CD8-positive, alpha-beta memory T cell (primary cell): Measurements from ENCODE around the gene PPP6R2. TPM values are rescaled to one million over a fixed set of nuclear protein-coding genes. Genes with fewer than 3 reads are reported as not detected.

Source experiments
- CTCF ChIA-PET: fragments of 350-600 bp; sonication (Branson Sonifier 250); formaldehyde crosslinking; loops from one replicate; lab custom pipeline; 2021; ENCODE audit warnings: antibody characterized with exemption; lab: Charles Lee
- POLR2A ChIA-PET: fragments of 350-600 bp; sonication (Branson Sonifier 250); formaldehyde crosslinking; loops from one replicate; lab custom pipeline; 2021; ENCODE audit warnings: antibody characterized with exemption; lab: Charles Lee
- DNase-seq, 5 donors: peaks; one replicate each; pipeline versions ENCODE4 v3.0.0 to v3.0.0-alpha.2; 2020 to 2022; ENCODE audit warnings: mixed read lengths in 1 of 5
- H3K27ac ChIP-seq: one replicate; pipeline ENCODE4 v1.7.0; 2013; ENCODE audit warnings: low read depth, mild to moderate bottlenecking, low read length, moderate library complexity
- H3K27me3 ChIP-seq: 2 replicates; pipeline ENCODE4 v1.7.0; 2013; ENCODE audit warnings: low read length, mild to moderate bottlenecking; ENCODE audit not compliant: insufficient read depth, poor library complexity, severe bottlenecking
- H3K36me3 ChIP-seq: 2 replicates; pipeline ENCODE4 v1.7.0; 2013; ENCODE audit warnings: mild to moderate bottlenecking, low read length, moderate library complexity; ENCODE audit not compliant: insufficient read depth
- H3K4me1 ChIP-seq: 2 replicates; pipeline ENCODE4 v1.7.0; 2013; ENCODE audit warnings: mild to moderate bottlenecking, low read length, moderate library complexity; ENCODE audit not compliant: insufficient read depth
- H3K4me3 ChIP-seq: 2 replicates; pipeline ENCODE4 v1.7.0; 2013; ENCODE audit warnings: mild to moderate bottlenecking, low read length
- H3K9me3 ChIP-seq: 2 replicates; pipeline ENCODE4 v1.7.0; 2013; ENCODE audit warnings: mild to moderate bottlenecking, low read length
- H3K27ac Mint-ChIP-seq, 8 donors: one replicate each; pipeline ENCODE4 v1.8.0; 2020 to 2021; ENCODE audit warnings: mixed read lengths in 8 of 8, mild to moderate bottlenecking in 6 of 8, inconsistent platforms in 3 of 8, moderate library complexity in 3 of 8
- H3K27me3 Mint-ChIP-seq, 2 donors: one replicate each; pipeline ENCODE4 v1.8.0; 2020 to 2021; ENCODE audit warnings: mixed read lengths in 2 of 2, mild to moderate bottlenecking in 1 of 2, moderate library complexity in 1 of 2
- H3K36me3 Mint-ChIP-seq, 3 donors: one replicate each; pipeline ENCODE4 v1.8.0; 2020 to 2021; ENCODE audit warnings: mixed read lengths in 3 of 3, inconsistent platforms in 1 of 3, mild to moderate bottlenecking in 1 of 3
- H3K4me1 Mint-ChIP-seq, 3 donors: one replicate each; pipeline ENCODE4 v1.8.0; 2020 to 2021; ENCODE audit warnings: mixed read lengths in 3 of 3, inconsistent platforms in 1 of 3, mild to moderate bottlenecking in 1 of 3
- H3K4me3 Mint-ChIP-seq, 7 donors: one replicate each; pipeline ENCODE4 v1.8.0; 2020 to 2021; ENCODE audit warnings: mixed read lengths in 7 of 7, mild to moderate bottlenecking in 6 of 7, moderate library complexity in 4 of 7, inconsistent platforms in 2 of 7
- H3K9me3 Mint-ChIP-seq, 5 donors: one replicate each; pipeline ENCODE4 v1.8.0; 2020 to 2022; ENCODE audit warnings: mixed read lengths in 5 of 5, mild to moderate bottlenecking in 3 of 5, moderate library complexity in 2 of 5, inconsistent platforms in 1 of 5
- polyA plus RNA-seq: library from polyadenylated mRNA; unstranded; fragments of 300-500 nt; fragmentation: Illumina TruSeq; gene quantifications from one replicate; pipeline ENCODE4 v1.2.3, GENCODE V29; 2021
- total RNA-seq, 2 experiments: library from RNA; stranded (reverse); gene quantifications; one replicate each; pipeline ENCODE4 v1.2.3, GENCODE V29; 2021

PPP6R2 gene
- total and polyA plus RNA-seq, 3 experiments from 2014 or later: 34.2 to 55.9 (median 49.7) TPM

DNA sequence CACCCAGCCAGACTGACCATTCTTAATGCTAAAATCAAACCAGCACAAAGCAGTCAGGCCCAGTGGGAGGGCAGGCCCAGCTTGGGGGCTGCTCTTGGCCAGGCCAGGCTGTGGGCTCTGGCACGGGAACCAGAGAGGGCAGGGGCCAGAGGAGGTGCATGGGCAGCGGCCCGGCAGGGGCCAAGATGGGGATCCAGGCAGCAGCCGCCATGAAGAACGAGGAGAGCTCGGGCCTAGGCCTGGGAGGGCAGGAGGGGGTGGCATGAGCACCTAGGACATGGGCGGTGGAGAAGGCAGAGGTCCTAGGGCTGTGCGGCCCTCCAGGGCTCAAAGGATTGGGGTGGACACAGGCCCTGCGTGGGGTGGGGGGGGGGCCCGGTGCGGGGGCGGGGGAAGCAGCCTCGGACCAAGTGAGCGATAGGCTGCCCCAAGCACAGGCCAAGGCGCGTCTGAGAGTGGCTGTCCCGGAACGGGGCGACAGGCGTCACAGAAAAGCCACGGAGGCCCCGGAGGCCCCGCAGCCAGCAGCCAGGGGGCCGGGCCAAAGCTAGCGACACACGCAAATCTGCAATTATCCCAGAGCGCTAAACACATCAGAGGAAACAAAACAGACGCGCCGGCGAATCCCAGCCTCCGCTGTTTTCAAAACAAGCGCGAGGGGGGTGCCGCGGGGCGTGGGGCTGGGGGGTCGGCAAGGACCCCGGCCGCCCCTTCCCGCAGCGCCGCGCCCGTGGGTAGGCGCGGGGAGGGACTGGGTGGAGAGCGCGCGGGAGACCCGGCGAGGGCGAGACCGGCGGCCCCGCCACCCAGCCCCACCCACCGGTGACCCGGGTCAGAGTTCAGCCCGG is 44.0 kb upstream of the PPP6R2 start:
- Histone ChIP-seq H3K4me3 (no peak overlapping the region), H3K36me3 (no peaks in the 10 kb centered on the region), H3K27ac (no peak overlapping the region), H3K9me3 (no peaks in the 10 kb centered on the region), H3K27me3 (peaks cover 5% of the 10 kb centered on the region), H3K4me1 (no peaks in the 10 kb centered on the region)
- CTCF ChIA-PET: interaction anchor here (1.6 kb wide), 1 partner anchor 23 kb away, joined by 4 read pairs; no protein-coding TSS in a partner anchor
- no peak overlapping the region for H3K4me3 Mint-ChIP-seq
- POLR2A ChIA-PET: no interaction called here
- DNase-seq: no peak
- no peak overlapping the region for H3K27ac Mint-ChIP-seq
- peaks cover 14 to 22% of the 10 kb centered on the region in 2 donors for H3K27me3 Mint-ChIP-seq
- no peaks in the 10 kb centered on the region for H3K4me1 Mint-ChIP-seq
- H3K36me3 Mint-ChIP-seq: no peaks in the 10 kb centered on the region
- no peaks in the 10 kb centered on the region for H3K9me3 Mint-ChIP-seq

DNA sequence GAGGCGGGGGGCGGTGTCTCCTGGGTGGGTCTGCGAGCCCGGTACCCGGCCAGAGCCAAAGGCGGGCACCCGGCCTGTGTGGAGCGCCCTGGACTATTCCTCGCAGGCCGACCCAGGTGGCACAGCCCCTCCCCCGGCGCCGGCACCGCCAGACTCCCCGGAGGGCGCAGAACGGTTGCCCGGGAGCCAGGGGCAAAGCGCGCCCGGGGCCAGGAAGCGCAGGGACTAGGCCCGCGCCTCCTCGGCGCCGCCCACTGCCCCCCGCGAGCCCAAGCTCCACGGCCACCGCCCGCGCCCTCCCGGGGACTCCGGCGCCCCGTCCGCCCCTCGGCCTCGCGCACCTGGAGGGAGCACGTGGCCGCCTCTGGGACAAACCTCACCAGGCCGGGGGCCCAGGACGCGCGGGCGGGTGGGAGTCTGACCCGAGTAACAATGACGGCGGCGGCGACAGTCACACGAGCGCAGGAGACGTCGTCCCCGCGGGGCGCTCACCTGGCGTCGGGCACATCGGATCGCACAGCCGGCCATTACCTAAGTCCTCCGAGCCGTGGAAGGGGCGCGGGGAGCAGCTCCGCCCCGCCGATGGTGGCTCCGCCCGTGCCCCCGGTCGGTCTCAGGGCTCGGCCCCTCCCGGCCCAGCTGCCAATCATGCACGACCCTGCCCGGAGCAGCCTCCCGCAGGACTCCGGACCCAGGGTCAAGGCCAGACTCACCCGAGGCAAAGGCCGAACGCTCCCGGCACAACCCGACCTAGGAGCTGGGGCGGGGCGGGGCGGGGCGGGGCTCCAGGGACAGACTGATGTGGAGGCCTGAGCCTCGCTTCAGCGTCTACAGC is 43.1 kb upstream of the PPP6R2 start:
- no peak for DNase-seq
- Mint-ChIP-seq H3K4me1 (no peaks in the 10 kb centered on the region), H3K9me3 (no peaks in the 10 kb centered on the region), H3K27ac (no peak overlapping the region), H3K36me3 (no peaks in the 10 kb centered on the region), H3K4me3 (no peak overlapping the region), H3K27me3 (peaks cover 16 to 24% of the 10 kb centered on the region in 2 donors)
- no peaks in the 10 kb centered on the region for H3K36me3 ChIP-seq
- H3K27ac ChIP-seq: no peak overlapping the region
- peaks cover 5% of the 10 kb centered on the region for H3K27me3 ChIP-seq
- no peak overlapping the region for H3K4me3 ChIP-seq
- no peaks in the 10 kb centered on the region for H3K4me1 ChIP-seq
- ChIA-PET POLR2A (no interaction called here), CTCF (no interaction called here)
- no peaks in the 10 kb centered on the region for H3K9me3 ChIP-seq

DNA sequence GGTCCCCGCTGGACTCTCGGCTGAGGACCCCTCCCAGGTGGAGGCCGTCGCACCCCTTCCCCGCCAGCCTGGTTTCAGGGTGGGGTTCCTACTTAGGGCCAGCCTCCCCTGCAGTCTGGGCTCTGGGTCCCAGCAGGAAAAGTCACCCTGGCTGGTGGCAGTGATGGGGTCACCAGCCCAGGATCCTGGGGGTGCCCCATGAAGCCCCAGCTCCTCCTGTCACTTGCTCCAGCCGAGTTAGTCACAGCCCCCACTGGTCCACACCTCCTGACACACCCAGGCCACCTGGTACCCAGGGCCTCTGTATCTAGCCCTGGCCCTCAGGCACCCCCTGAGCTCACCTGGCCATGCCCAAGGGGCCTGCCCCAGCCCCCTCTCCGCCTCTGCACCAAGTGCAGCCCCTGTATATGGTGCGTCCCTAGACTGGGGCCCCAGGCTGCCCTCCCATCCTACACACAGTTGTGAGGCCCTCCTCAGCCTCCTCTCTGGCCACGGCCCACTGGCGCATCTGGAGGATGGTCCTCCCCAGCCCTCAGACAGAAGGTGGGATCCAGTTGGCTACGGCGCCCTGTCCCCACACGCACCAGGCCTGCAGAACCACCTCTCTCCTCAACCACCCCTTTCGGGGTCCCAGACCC is 42.4 kb upstream of the PPP6R2 start:
- no peak for DNase-seq
- Mint-ChIP-seq H3K36me3 (no peaks in the 10 kb centered on the region), H3K27me3 (peaks cover 16 to 20% of the 10 kb centered on the region in 2 donors), H3K4me3 (no peak overlapping the region), H3K27ac (no peak overlapping the region), H3K9me3 (no peaks in the 10 kb centered on the region), H3K4me1 (no peaks in the 10 kb centered on the region)
- no peaks in the 10 kb centered on the region for H3K9me3 ChIP-seq
- CTCF ChIA-PET: no interaction called here
- H3K36me3 ChIP-seq: no peaks in the 10 kb centered on the region
- no peak overlapping the region for H3K4me3 ChIP-seq
- peaks cover 5% of the 10 kb centered on the region for H3K27me3 ChIP-seq
- no peak overlapping the region for H3K27ac ChIP-seq
- POLR2A ChIA-PET: no interaction called here
- no peaks in the 10 kb centered on the region for H3K4me1 ChIP-seq

DNA sequence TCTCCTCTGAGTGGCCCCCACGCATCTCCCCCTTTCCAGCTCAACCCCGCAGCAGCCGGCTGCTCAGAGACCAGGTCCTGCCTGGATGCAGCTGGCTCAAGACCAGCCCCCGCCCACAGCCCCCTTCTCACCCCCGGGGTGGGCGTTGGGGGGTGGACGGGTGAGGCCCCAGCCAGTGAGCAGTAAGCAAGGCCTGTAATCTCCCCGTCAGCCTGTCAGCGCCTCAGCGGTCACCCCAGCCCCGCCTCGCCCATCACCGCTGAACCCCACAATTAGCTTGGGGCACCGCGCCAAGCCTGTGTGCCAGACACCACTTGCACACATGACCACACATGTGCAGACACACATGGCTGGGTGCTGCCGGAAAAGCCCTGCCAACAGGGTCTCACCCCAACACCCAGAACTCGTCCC is 41.5 kb upstream of the PPP6R2 start:
- Mint-ChIP-seq H3K9me3 (no peaks in the 10 kb centered on the region), H3K36me3 (no peaks in the 10 kb centered on the region), H3K27me3 (peaks cover 21 to 26% of the 10 kb centered on the region in 2 donors), H3K4me1 (peaks cover 0 to 6% (median 0%) of the 10 kb centered on the region in 3 donors), H3K4me3 (no peak overlapping the region), H3K27ac (peak overlapping the region in 1 of 8 donors; percentile 29)
- no peak overlapping the region for H3K4me3 ChIP-seq
- DNase-seq: no peak
- H3K4me1 ChIP-seq: no peaks in the 10 kb centered on the region
- H3K27ac ChIP-seq: no peak overlapping the region
- CTCF ChIA-PET: no interaction called here
- H3K27me3 ChIP-seq: peaks cover 9% of the 10 kb centered on the region
- no peaks in the 10 kb centered on the region for H3K9me3 ChIP-seq
- no peaks in the 10 kb centered on the region for H3K36me3 ChIP-seq
- POLR2A ChIA-PET: no interaction called here

DNA sequence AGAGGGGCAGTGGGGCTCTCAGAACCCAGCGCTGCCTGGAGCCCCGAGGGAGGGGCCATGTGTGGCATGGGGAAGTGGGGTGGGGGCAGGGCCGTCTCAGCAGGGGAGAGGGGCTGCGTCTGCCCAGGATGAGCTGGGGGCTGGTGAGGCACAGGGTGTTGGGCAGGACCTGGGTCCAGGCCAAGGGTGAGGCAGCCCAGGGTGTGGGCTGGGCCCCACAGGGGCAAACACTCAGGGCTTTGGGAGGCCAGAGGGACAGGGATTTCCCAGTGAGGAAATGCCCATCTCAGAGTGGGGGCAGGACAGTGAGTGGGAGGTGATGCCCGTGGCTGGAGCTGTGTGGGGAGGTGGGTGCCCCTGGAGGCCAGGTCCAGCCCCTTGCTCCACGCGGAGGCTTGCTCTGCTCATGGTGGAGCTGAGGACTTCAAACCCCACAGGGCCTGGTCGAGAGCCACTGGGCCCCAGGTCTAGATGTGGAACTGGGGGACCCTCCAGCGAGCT is 41.0 kb upstream of the PPP6R2 start:
- H3K9me3 Mint-ChIP-seq: no peaks in the 10 kb centered on the region
- peaks cover 0 to 6% (median 0%) of the 10 kb centered on the region in 3 donors for H3K4me1 Mint-ChIP-seq
- H3K27ac Mint-ChIP-seq: no peak overlapping the region
- no peaks in the 10 kb centered on the region for H3K36me3 ChIP-seq
- H3K4me3 ChIP-seq: no peak overlapping the region
- H3K36me3 Mint-ChIP-seq: no peaks in the 10 kb centered on the region
- H3K27me3 ChIP-seq: peaks cover 9% of the 10 kb centered on the region
- DNase-seq: no peak
- no peak overlapping the region for H3K4me3 Mint-ChIP-seq
- H3K9me3 ChIP-seq: no peaks in the 10 kb centered on the region
- H3K27ac ChIP-seq: no peak overlapping the region
- H3K27me3 Mint-ChIP-seq: peaks cover 21 to 26% of the 10 kb centered on the region in 2 donors
- H3K4me1 ChIP-seq: no peaks in the 10 kb centered on the region
- POLR2A ChIA-PET: no interaction called here
- CTCF ChIA-PET: interaction anchor here (0.8 to 1.1 kb wide), 2 partner anchors 26 to 84 kb away, joined by 3 read pairs; no protein-coding TSS in a partner anchor

DNA sequence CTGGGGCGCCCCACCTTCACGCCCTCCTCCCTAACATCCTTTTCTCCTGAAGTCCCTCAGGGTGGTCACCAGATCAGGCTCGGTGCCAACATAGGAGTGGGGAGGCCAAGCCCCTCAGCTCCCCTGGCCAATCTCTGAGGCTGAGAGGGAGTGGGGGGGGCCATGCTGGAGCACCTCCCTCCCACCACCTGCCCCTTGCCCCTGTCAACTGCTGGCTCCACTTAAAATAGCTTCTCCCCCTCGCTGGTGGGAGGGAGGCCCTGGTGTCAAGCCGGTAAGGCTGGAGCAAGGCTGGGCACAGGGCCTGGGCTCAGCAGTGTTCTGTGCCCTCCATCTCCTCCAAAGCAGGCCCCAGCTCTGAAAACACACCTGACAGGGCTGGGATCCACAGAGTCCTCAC is 40.6 kb upstream of the PPP6R2 start:
- no peak for DNase-seq
- H3K4me1 Mint-ChIP-seq: peaks cover 0 to 6% (median 0%) of the 10 kb centered on the region in 3 donors
- Histone ChIP-seq H3K4me3 (no peak overlapping the region), H3K4me1 (no peaks in the 10 kb centered on the region), H3K27ac (no peak overlapping the region), H3K9me3 (no peaks in the 10 kb centered on the region), H3K36me3 (no peaks in the 10 kb centered on the region), H3K27me3 (peaks cover 9% of the 10 kb centered on the region)
- POLR2A ChIA-PET: no interaction called here
- CTCF ChIA-PET: interaction anchor here (0.6 to 1.1 kb wide), 3 partner anchors 26 to 83 kb away, joined by 3 read pairs; no protein-coding TSS in a partner anchor
- no peaks in the 10 kb centered on the region for H3K36me3 Mint-ChIP-seq
- no peak overlapping the region for H3K4me3 Mint-ChIP-seq
- no peak overlapping the region for H3K27ac Mint-ChIP-seq
- H3K9me3 Mint-ChIP-seq: no peaks in the 10 kb centered on the region
- H3K27me3 Mint-ChIP-seq: peaks cover 21 to 23% of the 10 kb centered on the region in 2 donors

DNA sequence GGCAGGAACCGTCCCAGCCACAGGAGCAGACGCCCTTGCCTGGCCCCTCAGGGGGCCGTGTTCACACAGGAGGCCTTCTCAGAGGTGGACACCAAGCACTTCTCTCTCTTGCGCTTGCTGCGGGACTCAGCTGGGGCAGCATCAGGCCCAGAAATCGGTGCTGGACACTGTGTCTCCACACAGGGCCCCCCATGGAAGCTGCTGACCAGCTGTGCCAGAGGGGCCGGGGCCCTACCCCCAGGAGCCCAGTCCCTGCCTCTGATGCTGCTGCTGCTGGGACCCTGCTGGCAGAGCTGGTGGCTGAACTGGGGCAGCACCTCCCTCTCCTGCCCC is 39.6 kb upstream of the PPP6R2 start:
- no peaks in the 10 kb centered on the region for H3K9me3 ChIP-seq
- Mint-ChIP-seq H3K4me3 (no peak overlapping the region), H3K9me3 (no peaks in the 10 kb centered on the region), H3K36me3 (no peaks in the 10 kb centered on the region), H3K27ac (no peak overlapping the region), H3K27me3 (peaks cover 17 to 20% of the 10 kb centered on the region in 2 donors), H3K4me1 (peaks cover 0 to 6% (median 0%) of the 10 kb centered on the region in 3 donors)
- ChIA-PET POLR2A (no interaction called here), CTCF (interaction anchor here (1.1 kb wide), 1 partner anchor 27 kb away, joined by 4 read pairs; no protein-coding TSS in a partner anchor)
- no peaks in the 10 kb centered on the region for H3K36me3 ChIP-seq
- no peak overlapping the region for H3K4me3 ChIP-seq
- H3K27ac ChIP-seq: no peak overlapping the region
- no peak for DNase-seq
- H3K4me1 ChIP-seq: no peaks in the 10 kb centered on the region
- peaks cover 9% of the 10 kb centered on the region for H3K27me3 ChIP-seq
